GM21528 (cell line): ENCODE results near the gene TPCN1.
A peak's percentile ranks its signal among the peaks of the same experiment; 100 is the strongest.

Experiments
- ATAC-seq: cut with Tn5 transposase; IDR thresholded peaks from one replicate; pipeline ENCODE4 v1.9.1; 2021; ENCODE audit warnings: mild to moderate bottlenecking, moderate library complexity; ENCODE audit not compliant: unreplicated experiment, low FRiP score

Gene TPCN1

GRCh38 chr12:113221181-113221996 lies at the start of gene TPCN1:
Gene TPCN1, plus strand, starts transcription at chr12:113221464. Its CDS starts 5,389 bp downstream, at chr12:113226853.
- peak; percentile 92 for ATAC-seq

- no peak for ATAC-seq
Measured at GRCh38 chr12:113171543-113171942, 49.7 kb upstream of the TPCN1 start.

GRCh38 chr12:113172185-113172584 lies 49.1 kb upstream of the TPCN1 start:
- no peak for ATAC-seq

GRCh38 chr12:113173081-113173698 lies 48.1 kb upstream of the TPCN1 start:
- no peak for ATAC-seq

- no peak for ATAC-seq
Measured at GRCh38 chr12:113174461-113175384, 46.5 kb upstream of the TPCN1 start.

- ATAC-seq: no peak
Measured at GRCh38 chr12:113179023-113179422, 42.2 kb upstream of the TPCN1 start.

- no peak for ATAC-seq
Measured at GRCh38 chr12:113180333-113180732, 40.9 kb upstream of the TPCN1 start.

GRCh38 chr12:113181975-113182374 lies 39.3 kb upstream of the TPCN1 start:
- no peak for ATAC-seq

GRCh38 chr12:113183030-113183589 lies 38.2 kb upstream of the TPCN1 start:
- ATAC-seq: no peak

- ATAC-seq: peak; percentile 66
Measured at GRCh38 chr12:113184098-113184899, 37.0 kb upstream of the TPCN1 start.

GRCh38 chr12:113184900-113185179 lies 36.4 kb upstream of the TPCN1 start:
- peak; percentile 86 for ATAC-seq

- ATAC-seq: peak; percentile 62
Measured at GRCh38 chr12:113185180-113186032, 35.9 kb upstream of the TPCN1 start, which contains the start of the genes DDX54 and RITA1. Gene DDX54, minus strand, starts transcription at chr12:113185478. Its CDS starts 27 bp downstream, at chr12:113185451. Gene RITA1, plus strand, starts transcription at chr12:113185721. Its CDS starts 1,026 bp downstream, at chr12:113186747.

- no peak for ATAC-seq
Measured at GRCh38 chr12:113186033-113186365, 35.3 kb upstream of the TPCN1 start.

GRCh38 chr12:113186666-113187325 lies 34.5 kb upstream of the TPCN1 start:
- no peak for ATAC-seq

GRCh38 chr12:113189361-113189760 lies 31.9 kb upstream of the TPCN1 start:
- no peak for ATAC-seq

GRCh38 chr12:113190761-113191160 lies 30.5 kb upstream of the TPCN1 start:
- ATAC-seq: no peak

- ATAC-seq: no peak
Measured at GRCh38 chr12:113191227-113191626, 30.0 kb upstream of the TPCN1 start.

GRCh38 chr12:113194971-113195391 lies 26.3 kb upstream of the TPCN1 start:
- no peak for ATAC-seq
